ENCODE results near the gene PPL. TPM values are rescaled to one million over a fixed set of nuclear protein-coding genes. Genes with fewer than 3 reads are reported as not detected.

The PPL gene
- total and polyA plus RNA-seq, 8 donors, result 5.8 to 98.8 (median 22.8) TPM

GRCh38 chr16:4855371-4855770 is 81.6 kb downstream of the PPL start:
- WGBS, 5 donors, result 87 to 99% (median 93%) methylated on average over 5 of the region's 5 CpGs

GRCh38 chr16:4852221-4852872 is 84.6 kb downstream of the PPL start:
- intact Hi-C loops (cut with DNase I; ENCODE audit: low total_unique reads), result no loop called here
- TF ChIP-seq POLR2AphosphoS5 (IDR thresholded peaks at IDR 0.05) (no peak), EP300 (IDR thresholded peaks at IDR 0.05) (no peak), POLR2A (IDR thresholded peaks at IDR 0.05) (no peak), CTCF (IDR thresholded peaks at IDR 0.05) (no peak)
- Histone ChIP-seq H3K9me3 (no peaks in the 10 kb centered on the region), H3K4me3 (no peak overlapping the region), H3K4me1 (peaks cover 22 to 52% (median 37%) of the 10 kb centered on the region in 4 donors), H3K27ac (peak overlapping the region in 2 of 5 donors; percentile 1 to 43), H3K27me3 (no peaks in the 10 kb centered on the region), H3K36me3 (peaks cover 37 to 47% (median 46%) of the 10 kb centered on the region in 4 donors)
- WGBS, 5 donors, result 37 to 58% (median 45%) methylated on average over 1 of the region's 1 CpG
- DNase-seq, result peak in 1 of 2 donors; percentile 44

More at GRCh38 chr16:4855371-4855770, 81.6 kb downstream of the PPL start:
- H3K9me3 ChIP-seq, result no peaks in the 10 kb centered on the region
- no peak overlapping the region for H3K27ac ChIP-seq
- peaks cover 66 to 77% (median 76%) of the 10 kb centered on the region in 4 donors for H3K36me3 ChIP-seq
- no peak for TF ChIP-seq POLR2A (IDR thresholded peaks at IDR 0.05)
- H3K27me3 ChIP-seq, result no peaks in the 10 kb centered on the region
- no peak overlapping the region for H3K4me3 ChIP-seq
- H3K4me1 ChIP-seq, result peaks cover 1 to 30% (median 17%) of the 10 kb centered on the region in 4 donors
- intact Hi-C loops (cut with DNase I; ENCODE audit: low total_unique reads), result no loop called here
- no peak for DNase-seq

- Histone ChIP-seq H3K27ac (no peak overlapping the region), H3K4me3 (peak overlapping the region in 2 of 4 donors; percentile 15 to 96), H3K27me3 (no peaks in the 10 kb centered on the region), H3K9me3 (no peaks in the 10 kb centered on the region), H3K36me3 (peaks cover 17 to 30% (median 28%) of the 10 kb centered on the region in 4 donors), H3K4me1 (peaks cover 34 to 65% (median 51%) of the 10 kb centered on the region in 4 donors)
- no peak for TF ChIP-seq POLR2AphosphoS5 (IDR thresholded peaks at IDR 0.05)
- no peak for TF ChIP-seq POLR2A (IDR thresholded peaks at IDR 0.05)
- no peak for TF ChIP-seq EP300 (IDR thresholded peaks at IDR 0.05)
- TF ChIP-seq CTCF (IDR thresholded peaks at IDR 0.05), result no peak
- no peak for DNase-seq
- intact Hi-C loops (cut with DNase I; ENCODE audit: low total_unique reads), result no loop called here
- 54 to 72% (median 59%) methylated on average over 3 of the region's 3 CpGs for WGBS, 5 donors
Measured at GRCh38 chr16:4850211-4850610, 86.7 kb downstream of the PPL start.

GRCh38 chr16:4847774-4848587 is 89.0 kb downstream of the PPL start:
- TF ChIP-seq CTCF (IDR thresholded peaks at IDR 0.05) (no peak), POLR2AphosphoS5 (IDR thresholded peaks at IDR 0.05) (no peak), POLR2A (IDR thresholded peaks at IDR 0.05) (no peak)
- Histone ChIP-seq H3K36me3 (peaks cover 15 to 30% (median 28%) of the 10 kb centered on the region in 4 donors), H3K27me3 (no peaks in the 10 kb centered on the region), H3K9me3 (no peaks in the 10 kb centered on the region), H3K4me3 (peak overlapping the region; percentile 77 to 96 (median 94)), H3K4me1 (peaks cover 35 to 76% (median 52%) of the 10 kb centered on the region in 4 donors), H3K27ac (peak overlapping the region; percentile 97 to 99 (median 98))
- intact Hi-C loops (cut with DNase I; ENCODE audit: low total_unique reads), result no loop called here
- peak; percentile 73 to 75 for DNase-seq
- WGBS, 5 donors, result 0% methylated on average over 25 to 83 of the region's 83 CpGs
